PC-3 (cell line): ENCODE measurements around the gene SLC25A41.

Experiments used
- CTCF ChIP-seq: fragments of 300-600 bp; sonication (generic); conservative IDR thresholded peaks from 2 replicates; pipeline ENCODE4 v1.5.1; 2017; ENCODE audit warnings: antibody characterized with exemption, low read depth, mild to moderate bottlenecking, low read length
- EZH2 ChIP-seq: fragments of 300-600 bp; sonication (generic); IDR thresholded peaks from one replicate; pipeline ENCODE4 v1.6.1; 2017; ENCODE audit warnings: antibody characterized with exemption, mild to moderate bottlenecking, low read length; ENCODE audit not compliant: unreplicated experiment
- EZH2phosphoT487 ChIP-seq: fragments of 300-600 bp; sonication (generic); IDR thresholded peaks from 2 replicates; pipeline ENCODE4 v1.6.1; 2018; ENCODE audit warnings: mild to moderate bottlenecking, antibody characterized with exemption, low read length, borderline replicate concordance

GRCh38 chr19:6476155-6476895, 42.8 kb upstream of the SLC25A41 start:
- TF ChIP-seq CTCF (no peak), EZH2phosphoT487 (no peak), EZH2 (no peak)
